GM12878 (cell line): ENCODE measurements around the gene TCP11L2. TPM values are rescaled to one million over a fixed set of nuclear protein-coding genes. Genes with fewer than 3 reads are reported as not detected.

Experiments used
- ASH2L ChIP-seq: fragments of 300-600, 200-600 bp; sonication (generic); IDR thresholded peaks from 2 replicates; pipeline ENCODE4 v1.6.1; 2017; ENCODE audit warnings: low read depth, mild to moderate bottlenecking, borderline replicate concordance
- CHD4 ChIP-seq: fragments of 200-600 bp; sonication (generic); IDR thresholded peaks from 2 replicates; pipeline ENCODE4 v1.6.1; 2016; ENCODE audit warnings: mild to moderate bottlenecking
- CTCF ChIP-seq, 3 experiments: IDR thresholded peaks in 2 of 3; conservative IDR thresholded peaks in 1 of 3; 2 replicates each; pipeline ENCODE4 v1.5.1; 2011; ENCODE audit warnings: low read depth in 3 of 3, low read length in 3 of 3, mild to moderate bottlenecking in 3 of 3, control low read depth in 2 of 3, moderate library complexity in 2 of 3, inconsistent platforms in 1 of 3, mixed read lengths in 1 of 3; ENCODE audit not compliant: control insufficient read depth in 2 of 3, insufficient read depth in 1 of 3; ENCODE audit errors: extremely low read depth in 1 of 3
- MYB ChIP-seq: fragments of 150-350 bp; IDR thresholded peaks from 2 replicates; pipeline ENCODE4 v1.6.1; 2014; ENCODE audit warnings: mild to moderate bottlenecking, low read depth, low read length, borderline replicate concordance
- NFYB ChIP-seq: IDR thresholded peaks from 2 replicates; pipeline ENCODE4 v1.6.1; 2011; ENCODE audit warnings: low read depth, mild to moderate bottlenecking, low read length, improper control_type of control experiment, moderate library complexity; ENCODE audit not compliant: insufficient read depth
- PML ChIP-seq: IDR thresholded peaks from 2 replicates; pipeline ENCODE4 v1.6.1; 2012; ENCODE audit warnings: low read length, inconsistent platforms
- STAT1 ChIP-seq: fragments of 450-650 bp; conservative IDR thresholded peaks from 2 replicates; pipeline ENCODE4 v1.6.1; 2014; ENCODE audit warnings: antibody characterized with exemption, mild to moderate bottlenecking
- ZBTB33 ChIP-seq: fragments of 450-650 bp; IDR thresholded peaks from 2 replicates; pipeline ENCODE4 v1.6.1; 2017; ENCODE audit warnings: mild to moderate bottlenecking
- ZBTB4 ChIP-seq: fragments of 450-650 bp; formaldehyde crosslinking; IDR thresholded peaks from 2 replicates; pipeline ENCODE4 v1.4.0; 2022; ENCODE audit warnings: mild to moderate bottlenecking, moderate library complexity
- ZBTB40 ChIP-seq: fragments of 450-650 bp; IDR thresholded peaks from 2 replicates; pipeline ENCODE4 v1.6.1; 2016; ENCODE audit warnings: mild to moderate bottlenecking, moderate library complexity, borderline replicate concordance
- ZNF217 ChIP-seq: fragments of 450-650 bp; IDR thresholded peaks from 2 replicates; pipeline ENCODE4 v1.6.1; 2017; ENCODE audit warnings: antibody characterized with exemption, mild to moderate bottlenecking
- polyA plus RNA-seq, 11 experiments: library from polyadenylated mRNA; depleted of rRNA in 4 of 11; unstranded in 6 of 11; stranded (reverse) in 5 of 11; fragments of >200 nt; fragmentation: Nextera tagmentation in 4 of 11; fragmentation: Illumina TruSeq in 1 of 11; extraction: Ambion mirVana in 4 of 11; extraction: Trizol in 1 of 11; gene quantifications; 1 replicate in 1 of 11; 2 replicates in 10 of 11; pipeline versions ENCODE4 v1.2.1 to v1.2.3, GENCODE V29; 2011 to 2016; ENCODE audit warnings: inconsistent platforms in 2 of 11, missing spikeins in 2 of 11, low read depth in 1 of 11
- total RNA-seq, 4 experiments: library from RNA; depleted of rRNA in 3 of 4; stranded (reverse); fragments of >200 nt in 3 of 4; fragmentation: Illumina TruSeq in 1 of 4; extraction: Trizol in 1 of 4; gene quantifications; 2 replicates each; pipeline versions ENCODE4 v1.2.1 to v1.2.3, GENCODE V29; 2013 to 2021
- TF ChIP-seq, protein P1 (sequence below): fragments of 450-650 bp; IDR thresholded peaks from 2 replicates; pipeline ENCODE4 v1.6.1; 2017; ENCODE audit warnings: mild to moderate bottlenecking, moderate library complexity

Gene TCP11L2
- total and polyA plus RNA-seq, 10 of the 15 experiments (the other 5 are each of a cell fraction or from before 2014, with no cell fraction given) = 0.18 to 5.0 (median 0.90) TPM

DNA sequence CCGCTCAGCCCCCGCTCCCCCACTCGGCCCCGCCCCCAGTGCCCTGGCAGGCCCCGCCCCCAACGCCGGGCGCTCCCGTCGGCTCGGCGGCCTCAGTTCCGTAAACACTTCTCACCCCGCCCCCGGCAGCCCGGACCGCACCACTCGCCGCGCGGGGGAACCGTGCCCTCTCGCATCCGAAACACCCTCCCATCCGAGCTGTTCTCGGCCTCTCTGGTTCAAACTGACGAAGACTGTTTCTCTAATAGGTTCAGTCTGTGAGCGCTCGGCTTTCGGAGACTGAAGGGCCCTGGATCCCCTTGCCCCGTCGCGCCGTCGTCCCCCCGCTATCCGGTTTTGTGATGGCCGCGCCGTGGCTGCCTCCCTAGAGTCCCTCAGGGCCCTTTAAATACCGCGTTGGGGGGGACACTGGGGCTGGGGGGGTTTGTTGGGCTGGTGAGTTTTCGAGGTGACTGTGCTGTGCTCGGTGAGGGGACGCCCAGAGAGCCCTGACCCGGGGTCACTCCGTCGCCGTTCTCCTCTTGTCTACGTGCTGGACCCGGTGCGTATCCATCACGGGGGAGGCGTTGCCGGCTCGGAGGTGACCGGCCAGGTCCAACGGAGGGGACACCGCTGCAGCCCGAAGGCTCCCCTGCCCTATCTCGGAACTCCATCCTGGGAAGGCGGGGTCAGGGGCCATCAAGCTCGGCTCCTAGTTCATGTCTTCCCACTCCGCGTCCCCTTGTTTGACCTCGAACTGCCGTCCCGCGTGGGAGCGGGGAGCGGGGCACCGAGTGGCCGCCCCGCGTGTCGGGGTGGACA, at the start of gene TCP11L2 (continued):
- TF ChIP-seq ZBTB33 (no peak), ZNF217 (no peak), CTCF (IDR thresholded peaks at IDR 0.05 in 2 of 3, conservative IDR thresholded peaks at IDR 0.05 in 1 of 3; ENCODE audit: control insufficient read depth in 2 of 3, extremely low read depth in 1 of 3, insufficient read depth in 1 of 3, low read depth in 3 of 3, low read length in 3 of 3) (no peak), STAT1 (peak; percentile 94), NFYB (no peak), ZBTB40 (no peak), MYB (no peak), CHD4 (no peak), PML (no peak), ZBTB4 (CRISPR knock-in tag) (no peak), ASH2L (no peak)
- TF ChIP-seq, protein P1, sequence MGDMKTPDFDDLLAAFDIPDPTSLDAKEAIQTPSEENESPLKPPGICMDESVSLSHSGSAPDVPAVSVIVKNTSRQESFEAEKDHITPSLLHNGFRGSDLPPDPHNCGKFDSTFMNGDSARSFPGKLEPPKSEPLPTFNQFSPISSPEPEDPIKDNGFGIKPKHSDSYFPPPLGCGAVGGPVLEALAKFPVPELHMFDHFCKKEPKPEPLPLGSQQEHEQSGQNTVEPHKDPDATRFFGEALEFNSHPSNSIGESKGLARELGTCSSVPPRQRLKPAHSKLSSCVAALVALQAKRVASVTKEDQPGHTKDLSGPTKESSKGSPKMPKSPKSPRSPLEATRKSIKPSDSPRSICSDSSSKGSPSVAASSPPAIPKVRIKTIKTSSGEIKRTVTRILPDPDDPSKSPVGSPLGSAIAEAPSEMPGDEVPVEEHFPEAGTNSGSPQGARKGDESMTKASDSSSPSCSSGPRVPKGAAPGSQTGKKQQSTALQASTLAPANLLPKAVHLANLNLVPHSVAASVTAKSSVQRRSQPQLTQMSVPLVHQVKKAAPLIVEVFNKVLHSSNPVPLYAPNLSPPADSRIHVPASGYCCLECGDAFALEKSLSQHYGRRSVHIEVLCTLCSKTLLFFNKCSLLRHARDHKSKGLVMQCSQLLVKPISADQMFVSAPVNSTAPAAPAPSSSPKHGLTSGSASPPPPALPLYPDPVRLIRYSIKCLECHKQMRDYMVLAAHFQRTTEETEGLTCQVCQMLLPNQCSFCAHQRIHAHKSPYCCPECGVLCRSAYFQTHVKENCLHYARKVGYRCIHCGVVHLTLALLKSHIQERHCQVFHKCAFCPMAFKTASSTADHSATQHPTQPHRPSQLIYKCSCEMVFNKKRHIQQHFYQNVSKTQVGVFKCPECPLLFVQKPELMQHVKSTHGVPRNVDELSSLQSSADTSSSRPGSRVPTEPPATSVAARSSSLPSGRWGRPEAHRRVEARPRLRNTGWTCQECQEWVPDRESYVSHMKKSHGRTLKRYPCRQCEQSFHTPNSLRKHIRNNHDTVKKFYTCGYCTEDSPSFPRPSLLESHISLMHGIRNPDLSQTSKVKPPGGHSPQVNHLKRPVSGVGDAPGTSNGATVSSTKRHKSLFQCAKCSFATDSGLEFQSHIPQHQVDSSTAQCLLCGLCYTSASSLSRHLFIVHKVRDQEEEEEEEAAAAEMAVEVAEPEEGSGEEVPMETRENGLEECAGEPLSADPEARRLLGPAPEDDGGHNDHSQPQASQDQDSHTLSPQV = no peak
